HepG2 (cell line): Measurements from ENCODE around the gene SMIM1. TPM values are rescaled to one million over a fixed set of nuclear protein-coding genes. Genes with fewer than 3 reads are reported as not detected.

ENCODE experiments used
- CBX5 ChIP-seq: sonication (generic); formaldehyde crosslinking; IDR thresholded peaks from 2 replicates; pipeline ENCODE4 v1.4.0; 2020; ENCODE audit warnings: missing genetic modification reagents, borderline replicate concordance
- CHD2 ChIP-seq: IDR thresholded peaks from 2 replicates; pipeline ENCODE4 v1.6.1; 2011; ENCODE audit warnings: low read depth, low read length, improper control_type of control experiment
- GATAD1 ChIP-seq: IDR thresholded peaks from 2 replicates; pipeline ENCODE4 v1.6.1; 2016; ENCODE audit warnings: missing genetic modification reagents, missing compliant biosample characterization
- HIVEP1 ChIP-seq: sonication (generic); formaldehyde crosslinking; IDR thresholded peaks from 2 replicates; pipeline ENCODE4 v1.4.0; 2020; ENCODE audit warnings: mild to moderate bottlenecking, missing genetic modification reagents
- HNF4A ChIP-seq: sonication (generic); formaldehyde crosslinking; IDR thresholded peaks from 2 replicates; pipeline ENCODE4 v1.4.0; 2020; ENCODE audit warnings: missing genetic modification reagents
- MIXL1 ChIP-seq: IDR thresholded peaks from 2 replicates; pipeline ENCODE4 v1.6.1; 2016
- RARG ChIP-seq: sonication (generic); formaldehyde crosslinking; IDR thresholded peaks from 2 replicates; pipeline ENCODE4 v1.4.0; 2020; ENCODE audit warnings: low read depth, mild to moderate bottlenecking, missing genetic modification reagents
- TAF1 ChIP-seq: sonication (generic); formaldehyde crosslinking; IDR thresholded peaks from 2 replicates; pipeline ENCODE4 v1.4.0; 2020; ENCODE audit warnings: missing genetic modification reagents
- ZMYM4 ChIP-seq: sonication (generic); formaldehyde crosslinking; IDR thresholded peaks from 2 replicates; pipeline ENCODE4 v1.8.1; 2023; ENCODE audit warnings: mild to moderate bottlenecking, missing genetic modification reagents
- polyA plus RNA-seq, 8 experiments: library from polyadenylated mRNA; depleted of rRNA in 3 of 8; stranded (reverse) in 7 of 8; unstranded in 1 of 8; fragments of >200 nt; fragmentation: Illumina TruSeq in 4 of 8; extraction: Trizol in 4 of 8; gene quantifications; 2 replicates each; pipeline versions ENCODE4 v1.2.1 to v1.2.3, GENCODE V29; 2011 to 2016; ENCODE audit warnings: low read depth in 4 of 8, missing spikeins in 1 of 8, mixed read lengths in 1 of 8; ENCODE audit not compliant: insufficient read depth in 1 of 8
- total RNA-seq, 5 experiments: library from RNA; depleted of rRNA; stranded (reverse); fragments of >200 nt; fragmentation: Illumina TruSeq; extraction: Trizol; gene quantifications; 2 replicates each; pipeline ENCODE4 v1.2.3, GENCODE V29; 2016; ENCODE audit warnings: low read depth in 1 of 5
- TF ChIP-seq, protein P1 (sequence below): sonication (generic); formaldehyde crosslinking; IDR thresholded peaks from 2 replicates; pipeline ENCODE4 v1.5.0; 2020; ENCODE audit warnings: mild to moderate bottlenecking, missing genetic modification reagents, borderline replicate concordance
- TF ChIP-seq, protein P2 (sequence below): IDR thresholded peaks from 2 replicates; pipeline ENCODE4 v1.6.1; 2016; ENCODE audit warnings: control low read depth
- TF ChIP-seq, protein P3 (sequence below): sonication (generic); formaldehyde crosslinking; IDR thresholded peaks from 2 replicates; pipeline ENCODE4 v1.5.0; 2020; ENCODE audit warnings: mild to moderate bottlenecking, low read depth, missing genetic modification reagents, borderline replicate concordance
- TF ChIP-seq, protein P4 (sequence below): sonication (generic); formaldehyde crosslinking; IDR thresholded peaks from 2 replicates; pipeline ENCODE4 v1.5.0; 2020; ENCODE audit warnings: missing genetic modification reagents, mild to moderate bottlenecking, borderline replicate concordance
- TF ChIP-seq, protein P5 (sequence below): sonication (generic); formaldehyde crosslinking; IDR thresholded peaks from 2 replicates; pipeline ENCODE4 v1.5.0; 2020; ENCODE audit warnings: mild to moderate bottlenecking, missing genetic modification reagents
- TF ChIP-seq, protein P6 (sequence below): sonication (generic); formaldehyde crosslinking; IDR thresholded peaks from 2 replicates; pipeline ENCODE4 v1.8.0; 2022; ENCODE audit warnings: mild to moderate bottlenecking, missing genetic modification reagents, borderline replicate concordance

Gene SMIM1
- total and polyA plus RNA-seq, 2 of the 13 experiments (the other 11 are each of a cell fraction or from before 2014, with no cell fraction given), result 12.4 to 56.3 TPM

DNA sequence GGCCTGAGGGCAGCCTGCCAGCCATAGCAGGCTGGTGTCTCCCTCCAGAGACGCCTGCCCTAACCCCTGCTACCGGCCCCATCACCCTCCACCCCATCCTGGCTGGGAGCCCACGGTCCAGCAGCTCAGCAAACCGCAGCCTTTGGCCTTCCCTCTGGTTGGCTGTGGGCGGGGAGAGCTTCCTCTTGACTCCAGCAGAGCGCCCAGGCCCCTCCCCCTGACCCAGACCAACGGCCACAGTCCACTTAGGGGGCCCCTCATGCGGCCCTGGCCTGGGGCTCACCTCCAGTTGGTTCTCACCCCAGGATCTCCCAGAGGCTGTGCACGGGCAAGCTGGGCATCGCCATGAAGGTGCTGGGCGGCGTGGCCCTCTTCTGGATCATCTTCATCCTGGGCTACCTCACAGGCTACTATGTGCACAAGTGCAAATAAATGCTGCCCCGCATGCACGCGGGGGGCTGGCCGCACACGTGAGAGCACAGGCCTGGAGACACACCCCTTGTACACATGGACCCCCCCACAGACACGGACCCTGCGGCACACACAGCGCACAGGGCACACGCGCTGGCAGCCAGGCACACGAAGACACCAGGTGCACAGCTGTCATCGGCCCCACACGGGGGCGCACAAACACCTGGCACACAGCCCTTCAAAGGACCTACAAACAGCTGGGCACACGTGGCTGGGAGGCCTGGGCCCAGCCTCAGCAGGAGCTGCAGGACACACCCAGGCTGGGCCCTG lies 3.1 kb downstream of the SMIM1 start (continued):
- TF ChIP-seq, protein P1, sequence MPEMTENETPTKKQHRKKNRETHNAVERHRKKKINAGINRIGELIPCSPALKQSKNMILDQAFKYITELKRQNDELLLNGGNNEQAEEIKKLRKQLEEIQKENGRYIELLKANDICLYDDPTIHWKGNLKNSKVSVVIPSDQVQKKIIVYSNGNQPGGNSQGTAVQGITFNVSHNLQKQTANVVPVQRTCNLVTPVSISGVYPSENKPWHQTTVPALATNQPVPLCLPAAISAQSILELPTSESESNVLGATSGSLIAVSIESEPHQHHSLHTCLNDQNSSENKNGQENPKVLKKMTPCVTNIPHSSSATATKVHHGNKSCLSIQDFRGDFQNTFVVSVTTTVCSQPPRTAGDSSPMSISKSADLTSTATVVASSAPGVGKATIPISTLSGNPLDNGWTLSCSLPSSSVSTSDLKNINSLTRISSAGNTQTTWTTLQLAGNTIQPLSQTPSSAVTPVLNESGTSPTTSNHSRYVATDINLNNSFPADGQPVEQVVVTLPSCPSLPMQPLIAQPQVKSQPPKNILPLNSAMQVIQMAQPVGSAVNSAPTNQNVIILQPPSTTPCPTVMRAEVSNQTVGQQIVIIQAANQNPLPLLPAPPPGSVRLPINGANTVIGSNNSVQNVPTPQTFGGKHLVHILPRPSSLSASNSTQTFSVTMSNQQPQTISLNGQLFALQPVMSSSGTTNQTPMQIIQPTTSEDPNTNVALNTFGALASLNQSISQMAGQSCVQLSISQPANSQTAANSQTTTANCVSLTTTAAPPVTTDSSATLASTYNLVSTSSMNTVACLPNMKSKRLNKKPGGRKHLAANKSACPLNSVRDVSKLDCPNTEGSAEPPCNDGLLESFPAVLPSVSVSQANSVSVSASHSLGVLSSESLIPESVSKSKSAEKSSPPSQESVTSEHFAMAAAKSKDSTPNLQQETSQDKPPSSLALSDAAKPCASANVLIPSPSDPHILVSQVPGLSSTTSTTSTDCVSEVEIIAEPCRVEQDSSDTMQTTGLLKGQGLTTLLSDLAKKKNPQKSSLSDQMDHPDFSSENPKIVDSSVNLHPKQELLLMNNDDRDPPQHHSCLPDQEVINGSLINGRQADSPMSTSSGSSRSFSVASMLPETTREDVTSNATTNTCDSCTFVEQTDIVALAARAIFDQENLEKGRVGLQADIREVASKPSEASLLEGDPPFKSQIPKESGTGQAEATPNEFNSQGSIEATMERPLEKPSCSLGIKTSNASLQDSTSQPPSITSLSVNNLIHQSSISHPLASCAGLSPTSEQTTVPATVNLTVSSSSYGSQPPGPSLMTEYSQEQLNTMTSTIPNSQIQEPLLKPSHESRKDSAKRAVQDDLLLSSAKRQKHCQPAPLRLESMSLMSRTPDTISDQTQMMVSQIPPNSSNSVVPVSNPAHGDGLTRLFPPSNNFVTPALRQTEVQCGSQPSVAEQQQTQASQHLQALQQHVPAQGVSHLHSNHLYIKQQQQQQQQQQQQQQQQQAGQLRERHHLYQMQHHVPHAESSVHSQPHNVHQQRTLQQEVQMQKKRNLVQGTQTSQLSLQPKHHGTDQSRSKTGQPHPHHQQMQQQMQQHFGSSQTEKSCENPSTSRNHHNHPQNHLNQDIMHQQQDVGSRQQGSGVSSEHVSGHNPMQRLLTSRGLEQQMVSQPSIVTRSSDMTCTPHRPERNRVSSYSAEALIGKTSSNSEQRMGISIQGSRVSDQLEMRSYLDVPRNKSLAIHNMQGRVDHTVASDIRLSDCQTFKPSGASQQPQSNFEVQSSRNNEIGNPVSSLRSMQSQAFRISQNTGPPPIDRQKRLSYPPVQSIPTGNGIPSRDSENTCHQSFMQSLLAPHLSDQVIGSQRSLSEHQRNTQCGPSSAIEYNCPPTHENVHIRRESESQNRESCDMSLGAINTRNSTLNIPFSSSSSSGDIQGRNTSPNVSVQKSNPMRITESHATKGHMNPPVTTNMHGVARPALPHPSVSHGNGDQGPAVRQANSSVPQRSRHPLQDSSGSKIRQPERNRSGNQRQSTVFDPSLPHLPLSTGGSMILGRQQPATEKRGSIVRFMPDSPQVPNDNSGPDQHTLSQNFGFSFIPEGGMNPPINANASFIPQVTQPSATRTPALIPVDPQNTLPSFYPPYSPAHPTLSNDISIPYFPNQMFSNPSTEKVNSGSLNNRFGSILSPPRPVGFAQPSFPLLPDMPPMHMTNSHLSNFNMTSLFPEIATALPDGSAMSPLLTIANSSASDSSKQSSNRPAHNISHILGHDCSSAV (CRISPR knock-in tag), result no peak
- TF ChIP-seq CHD2, result no peak
- TF ChIP-seq, protein P2, sequence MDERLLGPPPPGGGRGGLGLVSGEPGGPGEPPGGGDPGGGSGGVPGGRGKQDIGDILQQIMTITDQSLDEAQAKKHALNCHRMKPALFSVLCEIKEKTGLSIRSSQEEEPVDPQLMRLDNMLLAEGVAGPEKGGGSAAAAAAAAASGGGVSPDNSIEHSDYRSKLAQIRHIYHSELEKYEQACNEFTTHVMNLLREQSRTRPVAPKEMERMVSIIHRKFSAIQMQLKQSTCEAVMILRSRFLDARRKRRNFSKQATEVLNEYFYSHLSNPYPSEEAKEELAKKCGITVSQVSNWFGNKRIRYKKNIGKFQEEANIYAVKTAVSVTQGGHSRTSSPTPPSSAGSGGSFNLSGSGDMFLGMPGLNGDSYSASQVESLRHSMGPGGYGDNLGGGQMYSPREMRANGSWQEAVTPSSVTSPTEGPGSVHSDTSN, result no peak
- no peak for TF ChIP-seq RARG (CRISPR knock-in tag)
- 0 out of 2 replicates have a peak, but pooled peaks have one; percentile 52 for TF ChIP-seq HIVEP1 (CRISPR knock-in tag)
- peak; percentile 72; the same call in 1 of the 2 replicates for TF ChIP-seq CBX5 (CRISPR knock-in tag)
- TF ChIP-seq, protein P3, sequence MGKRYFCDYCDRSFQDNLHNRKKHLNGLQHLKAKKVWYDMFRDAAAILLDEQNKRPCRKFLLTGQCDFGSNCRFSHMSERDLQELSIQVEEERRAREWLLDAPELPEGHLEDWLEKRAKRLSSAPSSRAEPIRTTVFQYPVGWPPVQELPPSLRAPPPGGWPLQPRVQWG (CRISPR knock-in tag), result no peak
- TF ChIP-seq GATAD1 (CRISPR knock-in tag), result peak; percentile 42
- TF ChIP-seq, protein P4, sequence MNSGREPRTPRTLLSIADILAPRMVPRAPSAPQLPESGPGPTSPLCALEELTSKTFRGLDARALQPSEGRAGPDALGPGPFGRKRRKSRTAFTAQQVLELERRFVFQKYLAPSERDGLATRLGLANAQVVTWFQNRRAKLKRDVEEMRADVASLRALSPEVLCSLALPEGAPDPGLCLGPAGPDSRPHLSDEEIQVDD (CRISPR knock-in tag), result peak; percentile 81; the same call in 1 of the 2 replicates
- TF ChIP-seq, protein P5, sequence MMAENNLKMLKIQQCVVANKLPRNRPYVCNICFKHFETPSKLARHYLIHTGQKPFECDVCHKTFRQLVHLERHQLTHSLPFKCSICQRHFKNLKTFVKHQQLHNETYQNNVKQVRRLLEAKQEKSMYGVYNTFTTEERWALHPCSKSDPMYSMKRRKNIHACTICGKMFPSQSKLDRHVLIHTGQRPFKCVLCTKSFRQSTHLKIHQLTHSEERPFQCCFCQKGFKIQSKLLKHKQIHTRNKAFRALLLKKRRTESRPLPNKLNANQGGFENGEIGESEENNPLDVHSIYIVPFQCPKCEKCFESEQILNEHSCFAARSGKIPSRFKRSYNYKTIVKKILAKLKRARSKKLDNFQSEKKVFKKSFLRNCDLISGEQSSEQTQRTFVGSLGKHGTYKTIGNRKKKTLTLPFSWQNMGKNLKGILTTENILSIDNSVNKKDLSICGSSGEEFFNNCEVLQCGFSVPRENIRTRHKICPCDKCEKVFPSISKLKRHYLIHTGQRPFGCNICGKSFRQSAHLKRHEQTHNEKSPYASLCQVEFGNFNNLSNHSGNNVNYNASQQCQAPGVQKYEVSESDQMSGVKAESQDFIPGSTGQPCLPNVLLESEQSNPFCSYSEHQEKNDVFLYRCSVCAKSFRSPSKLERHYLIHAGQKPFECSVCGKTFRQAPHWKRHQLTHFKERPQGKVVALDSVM, result no peak
- peak; percentile 66; the same call in 1 of the 2 replicates for TF ChIP-seq MIXL1 (CRISPR knock-in tag)
- TF ChIP-seq ZMYM4, result peak; percentile 14; the same call in 1 of the 2 replicates
- peak; percentile 49; the same call in 1 of the 2 replicates for TF ChIP-seq TAF1 (CRISPR knock-in tag)
- peak; percentile 75 for TF ChIP-seq HNF4A (CRISPR knock-in tag)
- TF ChIP-seq, protein P6, sequence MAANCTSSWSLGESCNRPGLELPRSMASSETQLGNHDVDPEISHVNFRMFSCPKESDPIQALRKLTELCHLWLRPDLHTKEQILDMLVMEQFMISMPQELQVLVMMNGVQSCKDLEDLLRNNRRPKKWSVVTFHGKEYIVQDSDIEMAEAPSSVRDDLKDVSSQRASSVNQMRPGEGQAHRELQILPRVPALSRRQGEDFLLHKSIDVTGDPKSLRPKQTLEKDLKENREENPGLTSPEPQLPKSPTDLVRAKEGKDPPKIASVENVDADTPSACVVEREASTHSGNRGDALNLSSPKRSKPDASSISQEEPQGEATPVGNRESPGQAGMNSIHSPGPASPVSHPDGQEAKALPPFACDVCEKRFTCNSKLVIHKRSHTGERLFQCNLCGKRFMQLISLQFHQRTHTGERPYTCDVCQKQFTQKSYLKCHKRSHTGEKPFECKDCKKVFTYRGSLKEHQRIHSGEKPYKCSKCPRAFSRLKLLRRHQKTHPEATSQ, result peak; percentile 95
